Keratinocyte (primary cell): ENCODE measurements around the gene MAML2. TPM values are rescaled to one million over a fixed set of nuclear protein-coding genes. Genes with fewer than 3 reads are reported as not detected.

Experiments
- DNase-seq: peaks from one replicate; pipeline ENCODE4 v3.0.0-alpha.2; 2011; ENCODE audit warnings: low read depth, missing footprints, low spot score
- FAIRE-seq: peaks from 2 replicates; lab custom pipeline; 2011; peaks lifted over from hg19 to GRCh38; lab: Jason Lieb, UNC
- H2AFZ ChIP-seq: 2 replicates; pipeline ENCODE4 v1.6.0; 2012; ENCODE audit warnings: low read length, control low read depth, inconsistent platforms; ENCODE audit not compliant: control insufficient read depth
- H3K27ac ChIP-seq: 2 replicates; pipeline ENCODE4 v1.5.1; 2011; ENCODE audit warnings: low read length; ENCODE audit not compliant: control insufficient read depth, insufficient read depth
- H3K27me3 ChIP-seq: 3 replicates; pipeline ENCODE4 v1.6.0; 2011; ENCODE audit warnings: low read length; ENCODE audit not compliant: control insufficient read depth, insufficient read depth; ENCODE audit errors: extremely low read depth
- H3K36me3 ChIP-seq, 2 experiments: 2 replicates in 1 of 2; 3 replicates in 1 of 2; pipeline ENCODE4 v1.5.1; 2011; ENCODE audit warnings: low read length in 2 of 2, mild to moderate bottlenecking in 1 of 2; ENCODE audit not compliant: control insufficient read depth in 2 of 2, insufficient read depth in 2 of 2; ENCODE audit errors: extremely low read depth in 1 of 2
- H3K4me1 ChIP-seq: 3 replicates; pipeline ENCODE4 v1.5.1; 2011; ENCODE audit warnings: low read length; ENCODE audit not compliant: control insufficient read depth, insufficient read depth; ENCODE audit errors: extremely low read depth
- H3K4me2 ChIP-seq: 3 replicates; pipeline ENCODE4 v1.6.0; 2011; ENCODE audit warnings: low read depth, low read length; ENCODE audit not compliant: control insufficient read depth, insufficient read depth; ENCODE audit errors: extremely low read depth
- H3K4me3 ChIP-seq, 3 experiments: fragments of 200-600 bp in 1 of 3; sonication (generic) in 1 of 3; 2 replicates in 2 of 3; 3 replicates in 1 of 3; pipeline ENCODE4 v1.5.1; 2011 to 2016; ENCODE audit warnings: low read length in 3 of 3, mild to moderate bottlenecking in 3 of 3, control low read depth in 2 of 3, inconsistent platforms in 1 of 3, low read depth in 1 of 3, mixed read lengths in 1 of 3, mixed run types in 1 of 3, moderate library complexity in 1 of 3; ENCODE audit not compliant: control insufficient read depth in 2 of 3, insufficient read depth in 2 of 3; ENCODE audit errors: extremely low read depth in 1 of 3
- H3K79me2 ChIP-seq: 2 replicates; pipeline ENCODE4 v1.6.0; 2012; ENCODE audit warnings: low read length; ENCODE audit not compliant: control insufficient read depth, insufficient read depth
- H3K9ac ChIP-seq: 3 replicates; pipeline ENCODE4 v1.6.0; 2011; ENCODE audit warnings: low read length; ENCODE audit not compliant: control insufficient read depth, insufficient read depth; ENCODE audit errors: extremely low read depth
- H3K9me1 ChIP-seq: 3 replicates; pipeline ENCODE4 v1.6.0; 2011; ENCODE audit warnings: low read length; ENCODE audit not compliant: control insufficient read depth, insufficient read depth; ENCODE audit errors: extremely low read depth
- H3K9me3 ChIP-seq: 2 replicates; pipeline ENCODE4 v1.5.1; 2012; ENCODE audit warnings: low read depth, low read length; ENCODE audit not compliant: control insufficient read depth
- H4K20me1 ChIP-seq: 3 replicates; pipeline ENCODE4 v1.6.0; 2011; ENCODE audit warnings: low read length; ENCODE audit not compliant: control insufficient read depth, insufficient read depth; ENCODE audit errors: extremely low read depth
- EZH2 ChIP-seq: IDR thresholded peaks from one replicate; pipeline ENCODE4 v1.6.1; 2012; ENCODE audit warnings: inconsistent platforms, mild to moderate bottlenecking, low read length, moderate library complexity
- dilution Hi-C: fragments of 300-500 bp; cut with MboI; formaldehyde crosslinking; loops from one replicate; pipeline ENCODE4 v1.7.0; 2020; ENCODE audit warnings: low sequenced_read_pairs; ENCODE audit not compliant: extremely low pct_ligation_motif_present
- polyA plus RNA-seq, 5 experiments: library from polyadenylated mRNA; depleted of rRNA in 3 of 5; stranded (reverse) in 3 of 5; stranded (forward) in 1 of 5; unstranded in 1 of 5; fragments of >200 nt; gene quantifications; 1 replicate in 1 of 5; 2 replicates in 3 of 5; 3 replicates in 1 of 5; pipeline versions ENCODE4 v1.2.1 to v1.2.3, GENCODE V29; 2011 to 2012; ENCODE audit warnings: missing spikeins in 2 of 5, low read depth in 1 of 5, low replicate concordance in 1 of 5
- TF ChIP-seq, protein P1 (sequence below), 3 experiments: IDR thresholded peaks in 1 of 3; conservative IDR thresholded peaks in 1 of 3; optimal IDR thresholded peaks in 1 of 3; 2 replicates in 2 of 3; 3 replicates in 1 of 3; pipeline versions ENCODE3 to v1.5.1; 2011; ENCODE audit warnings: low read length in 3 of 3, mild to moderate bottlenecking in 3 of 3, moderate library complexity in 2 of 3, control low read depth in 1 of 3, inconsistent platforms in 1 of 3; ENCODE audit not compliant: insufficient read depth in 2 of 3; ENCODE audit errors: extremely low read depth in 1 of 3

Gene MAML2
- polyA plus RNA-seq, 1 donor (not counting 4 experiments of a cell fraction or from before 2014, with no cell fraction given), result 4.2 TPM

GRCh38 chr11:96107143-96107824 lies 235.7 kb downstream of the MAML2 start:
- Histone ChIP-seq H3K36me3 (no peaks in the 10 kb centered on the region), H2AFZ (no peak overlapping the region), H4K20me1 (no peaks in the 10 kb centered on the region), H3K4me2 (no peak overlapping the region), H3K9ac (no peak overlapping the region), H3K4me1 (peaks cover 18% of the 10 kb centered on the region), H3K27ac (no peak overlapping the region), H3K79me2 (no peaks in the 10 kb centered on the region), H3K9me1 (no peaks in the 10 kb centered on the region), H3K4me3 (no peak overlapping the region), H3K27me3 (no peaks in the 10 kb centered on the region), H3K9me3 (no peaks in the 10 kb centered on the region)
- FAIRE-seq, result no peak
- DNase-seq, result no peak
- dilution Hi-C loops, result no loop called here
- TF ChIP-seq, protein P1, sequence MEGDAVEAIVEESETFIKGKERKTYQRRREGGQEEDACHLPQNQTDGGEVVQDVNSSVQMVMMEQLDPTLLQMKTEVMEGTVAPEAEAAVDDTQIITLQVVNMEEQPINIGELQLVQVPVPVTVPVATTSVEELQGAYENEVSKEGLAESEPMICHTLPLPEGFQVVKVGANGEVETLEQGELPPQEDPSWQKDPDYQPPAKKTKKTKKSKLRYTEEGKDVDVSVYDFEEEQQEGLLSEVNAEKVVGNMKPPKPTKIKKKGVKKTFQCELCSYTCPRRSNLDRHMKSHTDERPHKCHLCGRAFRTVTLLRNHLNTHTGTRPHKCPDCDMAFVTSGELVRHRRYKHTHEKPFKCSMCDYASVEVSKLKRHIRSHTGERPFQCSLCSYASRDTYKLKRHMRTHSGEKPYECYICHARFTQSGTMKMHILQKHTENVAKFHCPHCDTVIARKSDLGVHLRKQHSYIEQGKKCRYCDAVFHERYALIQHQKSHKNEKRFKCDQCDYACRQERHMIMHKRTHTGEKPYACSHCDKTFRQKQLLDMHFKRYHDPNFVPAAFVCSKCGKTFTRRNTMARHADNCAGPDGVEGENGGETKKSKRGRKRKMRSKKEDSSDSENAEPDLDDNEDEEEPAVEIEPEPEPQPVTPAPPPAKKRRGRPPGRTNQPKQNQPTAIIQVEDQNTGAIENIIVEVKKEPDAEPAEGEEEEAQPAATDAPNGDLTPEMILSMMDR (optimal IDR thresholded peaks at IDR 0.05 in 1 of 3, IDR thresholded peaks at IDR 0.05 in 1 of 3, conservative IDR thresholded peaks at IDR 0.05 in 1 of 3; ENCODE audit: extremely low read depth in 1 of 3, insufficient read depth in 2 of 3, low read length in 3 of 3), result no peak
- TF ChIP-seq EZH2, result no peak

DNA sequence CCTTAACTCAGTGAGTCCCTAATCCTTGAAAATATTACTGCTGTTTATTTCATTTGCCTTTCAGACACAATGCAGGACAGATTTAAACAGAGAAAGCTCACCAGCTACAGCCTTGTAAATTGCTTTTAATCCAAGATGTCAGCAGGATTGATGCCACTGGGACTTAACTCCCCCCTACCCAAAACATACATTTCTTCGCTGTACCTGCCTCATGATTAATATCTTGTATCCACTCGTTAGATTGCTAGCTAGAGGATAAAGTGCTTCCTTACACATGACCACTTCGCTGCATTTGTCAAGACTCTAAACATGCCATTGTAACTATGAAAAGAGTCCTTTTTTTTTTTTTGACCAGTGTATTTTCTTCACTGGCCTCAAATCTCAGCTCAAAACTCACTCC lies 236.3 kb downstream of the MAML2 start:
- no peak for FAIRE-seq
- Histone ChIP-seq H3K9me1 (no peaks in the 10 kb centered on the region), H3K27ac (no peak overlapping the region), H3K4me1 (peaks cover 21% of the 10 kb centered on the region), H3K79me2 (no peaks in the 10 kb centered on the region), H3K4me2 (no peak overlapping the region), H3K9ac (no peak overlapping the region), H3K36me3 (no peaks in the 10 kb centered on the region), H3K9me3 (no peaks in the 10 kb centered on the region), H3K4me3 (no peak overlapping the region), H3K27me3 (no peaks in the 10 kb centered on the region), H4K20me1 (no peaks in the 10 kb centered on the region), H2AFZ (no peak overlapping the region)
- no peak for DNase-seq
- dilution Hi-C loops, result no loop called here
- TF ChIP-seq EZH2, result no peak

GRCh38 chr11:96105944-96106343 lies 237.1 kb downstream of the MAML2 start:
- no peaks in the 10 kb centered on the region for H3K79me2 ChIP-seq
- no peaks in the 10 kb centered on the region for H3K27me3 ChIP-seq
- H3K9ac ChIP-seq, result no peak overlapping the region
- H3K9me3 ChIP-seq, result no peaks in the 10 kb centered on the region
- peaks cover 28% of the 10 kb centered on the region for H3K4me1 ChIP-seq
- DNase-seq, result no peak
- H3K4me3 ChIP-seq, result no peak overlapping the region
- H4K20me1 ChIP-seq, result no peaks in the 10 kb centered on the region
- H3K4me2 ChIP-seq, result no peak overlapping the region
- FAIRE-seq, result no peak
- H3K9me1 ChIP-seq, result peaks cover 4% of the 10 kb centered on the region
- dilution Hi-C loops, result no loop called here
- H2AFZ ChIP-seq, result no peak overlapping the region
- TF ChIP-seq EZH2, result no peak
- TF ChIP-seq, protein P1 (optimal IDR thresholded peaks at IDR 0.05 in 1 of 3, IDR thresholded peaks at IDR 0.05 in 1 of 3, conservative IDR thresholded peaks at IDR 0.05 in 1 of 3; ENCODE audit: extremely low read depth in 1 of 3, insufficient read depth in 2 of 3, low read length in 3 of 3), result no peak
- H3K27ac ChIP-seq, result no peak overlapping the region
- H3K36me3 ChIP-seq, result no peaks in the 10 kb centered on the region
